Sigmoid colon (tissue), 4 donors: ENCODE measurements around the gene KRTAP12-4.

Experiments
- POLR2A ChIP-seq, 2 donors: fragments of 450-650 bp; IDR thresholded peaks; one replicate each; pipeline ENCODE4 v1.6.1; 2016; ENCODE audit warnings: antibody characterized with exemption in 2 of 2, mild to moderate bottlenecking in 2 of 2, moderate library complexity in 2 of 2
- POLR2AphosphoS5 ChIP-seq, 4 donors: sonication (generic); formaldehyde crosslinking; IDR thresholded peaks; one replicate each; pipeline ENCODE4 v1.6.1; 2017; ENCODE audit warnings: antibody characterized with exemption in 4 of 4
- TF ChIP-seq, protein P1 (sequence below), 4 experiments: fragments of 450-650 bp in 3 of 4; fragments of 200-600 bp in 1 of 4; IDR thresholded peaks; one replicate each; pipeline ENCODE4 v1.5.1; 2016 to 2019; ENCODE audit warnings: antibody characterized with exemption in 4 of 4, mild to moderate bottlenecking in 3 of 4, moderate library complexity in 2 of 4

DNA sequence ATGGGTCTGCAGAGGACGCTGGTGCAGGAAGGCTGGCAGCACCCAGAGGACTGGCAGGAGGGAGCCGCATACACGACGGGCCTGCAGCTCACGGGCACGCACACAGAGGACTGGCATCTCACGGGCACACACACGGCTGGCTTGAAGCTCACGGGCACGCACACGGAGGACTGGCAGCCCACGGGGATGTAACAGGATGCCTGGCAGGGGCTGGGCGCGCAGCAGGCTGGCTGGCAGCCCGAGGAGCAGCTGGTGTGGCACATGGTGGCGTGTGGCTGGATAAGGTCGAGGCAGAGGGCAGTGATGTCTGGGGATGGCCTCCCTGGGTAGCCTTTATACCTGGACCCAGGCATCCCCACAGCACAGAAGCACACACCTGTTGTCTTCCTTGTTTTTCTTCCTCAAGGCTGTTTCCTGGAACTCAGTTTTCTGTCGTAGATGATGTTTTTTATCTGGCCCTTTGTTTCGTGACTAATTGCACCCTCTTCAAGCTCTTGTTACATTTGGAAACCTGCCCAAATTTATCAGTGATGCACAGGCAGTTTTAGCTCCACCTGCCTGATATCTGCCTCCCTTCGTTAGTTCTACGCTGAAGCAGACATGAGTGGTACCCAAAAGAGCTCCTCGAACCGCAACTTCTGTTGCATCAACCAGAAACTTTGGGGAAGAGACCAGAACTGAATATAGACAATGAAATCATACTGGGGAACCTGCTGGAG lies 27.6 kb upstream of the KRTAP12-4 start, which contains the start of gene KRTAP12-1:
- TF ChIP-seq POLR2AphosphoS5 (IDR thresholded peaks at IDR 0.05) (no peak), POLR2A (IDR thresholded peaks at IDR 0.05) (no peak)
- TF ChIP-seq, protein P1, sequence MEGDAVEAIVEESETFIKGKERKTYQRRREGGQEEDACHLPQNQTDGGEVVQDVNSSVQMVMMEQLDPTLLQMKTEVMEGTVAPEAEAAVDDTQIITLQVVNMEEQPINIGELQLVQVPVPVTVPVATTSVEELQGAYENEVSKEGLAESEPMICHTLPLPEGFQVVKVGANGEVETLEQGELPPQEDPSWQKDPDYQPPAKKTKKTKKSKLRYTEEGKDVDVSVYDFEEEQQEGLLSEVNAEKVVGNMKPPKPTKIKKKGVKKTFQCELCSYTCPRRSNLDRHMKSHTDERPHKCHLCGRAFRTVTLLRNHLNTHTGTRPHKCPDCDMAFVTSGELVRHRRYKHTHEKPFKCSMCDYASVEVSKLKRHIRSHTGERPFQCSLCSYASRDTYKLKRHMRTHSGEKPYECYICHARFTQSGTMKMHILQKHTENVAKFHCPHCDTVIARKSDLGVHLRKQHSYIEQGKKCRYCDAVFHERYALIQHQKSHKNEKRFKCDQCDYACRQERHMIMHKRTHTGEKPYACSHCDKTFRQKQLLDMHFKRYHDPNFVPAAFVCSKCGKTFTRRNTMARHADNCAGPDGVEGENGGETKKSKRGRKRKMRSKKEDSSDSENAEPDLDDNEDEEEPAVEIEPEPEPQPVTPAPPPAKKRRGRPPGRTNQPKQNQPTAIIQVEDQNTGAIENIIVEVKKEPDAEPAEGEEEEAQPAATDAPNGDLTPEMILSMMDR (IDR thresholded peaks at IDR 0.05) = no peak
